ENCODE data around the gene MAN2B1.

MAN2B1 gene

DNA sequence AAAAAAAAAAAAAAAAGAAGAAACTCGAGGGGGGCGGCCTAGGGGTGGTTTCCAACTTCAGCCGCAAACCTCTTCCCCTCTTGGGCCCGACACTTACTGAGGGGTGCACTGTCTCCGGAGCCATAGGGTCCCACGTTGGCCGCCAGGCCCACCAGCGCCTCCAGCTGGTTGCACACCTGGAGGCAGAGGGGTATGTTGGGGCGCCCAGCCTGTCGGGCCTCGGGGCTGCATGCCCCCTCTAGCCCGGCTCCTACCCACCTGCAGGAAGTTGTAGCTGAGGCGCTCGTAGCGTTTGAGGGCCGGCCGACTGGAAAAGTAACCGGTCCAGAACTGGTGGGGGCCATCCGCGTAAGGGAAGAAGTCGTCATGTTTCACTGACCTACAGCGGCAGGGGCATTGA, 8.6 kb downstream of the MAN2B1 start:
- no peak overlapping the region for H3K4me3 ChIP-seq
- TF ChIP-seq CTCF (IDR thresholded peaks at IDR 0.05), result no peak
- DNase-seq (ENCODE audit: low spot score), result no peak
- H3K27ac ChIP-seq, result no peak overlapping the region

GRCh38 chr19:12656899-12657571, 9.5 kb downstream of the MAN2B1 start:
- no peak overlapping the region for H3K4me3 ChIP-seq
- H3K27ac ChIP-seq, result no peak overlapping the region
- DNase-seq (ENCODE audit: low spot score), result no peak
- TF ChIP-seq CTCF (IDR thresholded peaks at IDR 0.05), result no peak

DNA sequence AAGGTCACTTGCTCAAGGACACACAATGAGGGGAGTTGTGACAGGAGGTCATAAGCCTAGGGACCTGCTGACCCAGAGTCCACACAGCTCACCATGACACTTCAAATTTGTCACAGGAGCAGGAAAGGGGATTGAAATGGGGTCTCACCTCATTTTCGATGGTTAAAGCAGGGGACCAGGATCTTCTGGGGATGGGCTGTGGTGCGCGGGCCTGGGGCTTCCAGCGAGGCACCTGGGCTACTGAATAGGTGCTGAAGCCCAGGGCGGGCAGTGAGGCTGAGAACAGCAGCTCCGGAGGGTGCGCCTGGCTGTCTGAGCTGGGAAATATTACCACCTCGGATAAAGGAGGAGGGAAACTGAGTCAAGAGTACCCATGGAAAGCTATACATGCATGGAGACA, 11.0 kb downstream of the MAN2B1 start:
- DNase-seq (ENCODE audit: low spot score), result no peak
- TF ChIP-seq CTCF (IDR thresholded peaks at IDR 0.05), result no peak
- Histone ChIP-seq H3K27ac (no peak overlapping the region), H3K4me3 (no peak overlapping the region)

- TF ChIP-seq CTCF (IDR thresholded peaks at IDR 0.05), result no peak
- DNase-seq (ENCODE audit: low spot score), result no peak
- Histone ChIP-seq H3K4me3 (no peak overlapping the region), H3K27ac (no peak overlapping the region)
These were observed 14.3 kb downstream of the MAN2B1 start for GRCh38 chr19:12652219-12652618.

GRCh38 chr19:12649941-12650340, 16.6 kb downstream of the MAN2B1 start:
- H3K4me3 ChIP-seq, result no peak overlapping the region
- H3K27ac ChIP-seq, result no peak overlapping the region
- no peak for TF ChIP-seq CTCF (IDR thresholded peaks at IDR 0.05)
- no peak for DNase-seq (ENCODE audit: low spot score)

- TF ChIP-seq CTCF (IDR thresholded peaks at IDR 0.05), result no peak
- no peak for DNase-seq (ENCODE audit: low spot score)
- no peak overlapping the region for H3K27ac ChIP-seq
- peak overlapping the region; percentile 65 for H3K4me3 ChIP-seq
These were observed 18.5 kb downstream of the MAN2B1 start for GRCh38 chr19:12648088-12648487.

- no peak for TF ChIP-seq CTCF (IDR thresholded peaks at IDR 0.05)
- Histone ChIP-seq H3K4me3 (peak overlapping the region; percentile 65), H3K27ac (peak overlapping the region in 1 of 2 donors; percentile 31)
- DNase-seq (ENCODE audit: low spot score), result no peak
These were observed 19.0 kb downstream of the MAN2B1 start for GRCh38 chr19:12647490-12648071.
